ENCODE measurements around the gene C1QTNF5.

- TF ChIP-seq CTCF (conservative IDR thresholded peaks at IDR 0.05) (no peak), ZFX (IDR thresholded peaks at IDR 0.05) (no peak)
Observed at GRCh38 chr11:119372260-119373058, 31.8 kb upstream of the C1QTNF5 start.
